NCI-H187 treated with DMSO at 0.1 percent for 48 hours (cell line): Measurements from ENCODE around the gene TMEM258.

ENCODE experiments used
- DNase-seq: peaks from one replicate; lab custom pipeline; 2025; lab: John Stamatoyannopoulos, UW

TMEM258 gene

GRCh38 chr11:61775606-61776554, 16.5 kb downstream of the TMEM258 start:
- DNase-seq = no peak

- no peak for DNase-seq
Observed at GRCh38 chr11:61775106-61775505, 17.3 kb downstream of the TMEM258 start.

- DNase-seq = no peak
Observed at GRCh38 chr11:61774411-61774810, 18.0 kb downstream of the TMEM258 start.

GRCh38 chr11:61773809-61774208, 18.6 kb downstream of the TMEM258 start:
- DNase-seq = no peak

GRCh38 chr11:61773356-61773755, 19.0 kb downstream of the TMEM258 start:
- no peak for DNase-seq

- DNase-seq = no peak
Observed at GRCh38 chr11:61771985-61772455, 20.4 kb downstream of the TMEM258 start.

- DNase-seq = no peak
Observed at GRCh38 chr11:61771195-61771894, 21.1 kb downstream of the TMEM258 start.

GRCh38 chr11:61769946-61770683, 22.3 kb downstream of the TMEM258 start:
- DNase-seq = no peak

GRCh38 chr11:61769169-61769920, 23.1 kb downstream of the TMEM258 start:
- no peak for DNase-seq

- DNase-seq = no peak
Observed at GRCh38 chr11:61768376-61769076, 23.9 kb downstream of the TMEM258 start.

GRCh38 chr11:61766353-61766841, 26.0 kb downstream of the TMEM258 start:
- no peak for DNase-seq

- no peak for DNase-seq
Observed at GRCh38 chr11:61765550-61766253, 26.7 kb downstream of the TMEM258 start.

GRCh38 chr11:61764606-61765260, 27.7 kb downstream of the TMEM258 start:
- DNase-seq = no peak

- DNase-seq = no peak
Observed at GRCh38 chr11:61763930-61764605, 28.3 kb downstream of the TMEM258 start.

- no peak for DNase-seq
Observed at GRCh38 chr11:61762798-61763197, 29.6 kb downstream of the TMEM258 start.

GRCh38 chr11:61762223-61762615, 30.2 kb downstream of the TMEM258 start:
- no peak for DNase-seq

- DNase-seq = no peak
Observed at GRCh38 chr11:61761440-61762222, 30.8 kb downstream of the TMEM258 start.

- DNase-seq = no peak
Observed at GRCh38 chr11:61760946-61761345, 31.5 kb downstream of the TMEM258 start.
